ENCODE results near the gene SERPINA1.

The SERPINA1 gene

GRCh38 chr14:94426526-94426925, 38.1 kb upstream of the SERPINA1 start:
- Histone ChIP-seq H3K4me2 (ENCODE audit: low read length) (no peak overlapping the region), H3K27me3 (ENCODE audit: control insufficient read depth, low read length) (peaks cover 37% of the 10 kb centered on the region)

DNA sequence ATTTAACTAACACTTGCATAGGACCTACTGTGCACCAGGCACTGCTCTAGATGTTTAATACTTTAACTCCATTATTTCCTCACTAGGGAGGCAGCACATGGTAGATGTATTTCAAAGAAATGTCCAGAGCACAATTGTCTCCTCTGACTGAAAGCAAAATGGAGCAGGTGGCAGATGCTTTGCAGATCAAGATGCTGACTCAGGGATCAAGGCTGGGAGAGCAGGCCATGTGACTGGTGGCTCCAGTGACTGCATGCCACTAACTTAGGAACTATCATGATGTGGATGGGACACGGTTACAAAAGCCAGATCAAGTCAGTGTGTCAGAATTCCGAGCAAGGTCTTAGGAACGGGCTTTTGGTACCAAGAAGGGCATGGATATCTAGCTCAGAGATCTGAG, 36.0 kb upstream of the SERPINA1 start:
- Histone ChIP-seq H4K20me1 (ENCODE audit: control insufficient read depth, insufficient read depth, low read depth, low read length) (no peaks in the 10 kb centered on the region), H3K4me3 (ENCODE audit: low read length) (no peak overlapping the region), H3K9me2 (replicated peaks; ENCODE audit: control insufficient read depth, low read length) (no peaks in the 10 kb centered on the region), H3K4me2 (ENCODE audit: low read length) (no peak overlapping the region), H3K9me3 (ENCODE audit: control insufficient read depth, insufficient read depth, low read length) (no peaks in the 10 kb centered on the region), H3K27me3 (ENCODE audit: control insufficient read depth, low read length) (peaks cover 47% of the 10 kb centered on the region), H3K36me3 (ENCODE audit: control insufficient read depth, low read length) (no peaks in the 10 kb centered on the region), H3F3A (ENCODE audit: control insufficient read depth, insufficient read depth) (no peaks in the 10 kb centered on the region), H3K79me2 (ENCODE audit: control insufficient read depth, low read length) (no peaks in the 10 kb centered on the region), H3K27ac (ENCODE audit: low read depth, low read length) (no peak overlapping the region), H3K4me1 (ENCODE audit: control insufficient read depth, low read length) (no peaks in the 10 kb centered on the region)
- no peak for TF ChIP-seq EZH2phosphoT487 (IDR thresholded peaks at IDR 0.05; ENCODE audit: borderline replicate concordance, low read length)
- TF ChIP-seq CTCF (IDR thresholded peaks at IDR 0.05; ENCODE audit: low read depth, low read length, poor library complexity, severe bottlenecking) = no peak

More at GRCh38 chr14:94426526-94426925, 38.1 kb upstream of the SERPINA1 start:
- Histone ChIP-seq H3K4me3 (ENCODE audit: low read length) (no peak overlapping the region), H3K9me3 (ENCODE audit: control insufficient read depth, insufficient read depth, low read length) (no peaks in the 10 kb centered on the region), H3K9me2 (replicated peaks; ENCODE audit: control insufficient read depth, low read length) (no peaks in the 10 kb centered on the region), H3F3A (ENCODE audit: control insufficient read depth, insufficient read depth) (no peaks in the 10 kb centered on the region), H3K27ac (ENCODE audit: low read depth, low read length) (no peak overlapping the region), H3K79me2 (ENCODE audit: control insufficient read depth, low read length) (no peaks in the 10 kb centered on the region), H3K4me1 (ENCODE audit: control insufficient read depth, low read length) (no peaks in the 10 kb centered on the region), H4K20me1 (ENCODE audit: control insufficient read depth, insufficient read depth, low read depth, low read length) (no peaks in the 10 kb centered on the region), H3K36me3 (ENCODE audit: control insufficient read depth, low read length) (no peaks in the 10 kb centered on the region)
- TF ChIP-seq CTCF (IDR thresholded peaks at IDR 0.05; ENCODE audit: low read depth, low read length, poor library complexity, severe bottlenecking) (no peak), EZH2phosphoT487 (IDR thresholded peaks at IDR 0.05; ENCODE audit: borderline replicate concordance, low read length) (no peak)

- H3K9me2 ChIP-seq (replicated peaks; ENCODE audit: control insufficient read depth, low read length) = no peaks in the 10 kb centered on the region
- no peaks in the 10 kb centered on the region for H3K4me1 ChIP-seq (ENCODE audit: control insufficient read depth, low read length)
- H3K4me3 ChIP-seq (ENCODE audit: low read length) = no peak overlapping the region
- no peaks in the 10 kb centered on the region for H3K36me3 ChIP-seq (ENCODE audit: control insufficient read depth, low read length)
- TF ChIP-seq CTCF (IDR thresholded peaks at IDR 0.05; ENCODE audit: low read depth, low read length, poor library complexity, severe bottlenecking) (peak; percentile 87), EZH2phosphoT487 (IDR thresholded peaks at IDR 0.05; ENCODE audit: borderline replicate concordance, low read length) (no peak)
- no peaks in the 10 kb centered on the region for H3F3A ChIP-seq (ENCODE audit: control insufficient read depth, insufficient read depth)
- no peaks in the 10 kb centered on the region for H3K9me3 ChIP-seq (ENCODE audit: control insufficient read depth, insufficient read depth, low read length)
- H3K4me2 ChIP-seq (ENCODE audit: low read length) = peak overlapping the region; percentile 39; the same call in 1 of the 2 replicates
- H3K27ac ChIP-seq (ENCODE audit: low read depth, low read length) = no peak overlapping the region
- no peaks in the 10 kb centered on the region for H4K20me1 ChIP-seq (ENCODE audit: control insufficient read depth, insufficient read depth, low read depth, low read length)
- H3K79me2 ChIP-seq (ENCODE audit: control insufficient read depth, low read length) = no peaks in the 10 kb centered on the region
- H3K27me3 ChIP-seq (ENCODE audit: control insufficient read depth, low read length) = peaks cover 41% of the 10 kb centered on the region
Observed at GRCh38 chr14:94423453-94424056, 35.2 kb upstream of the SERPINA1 start.

Data from DOHH2 (cell line).